ENCODE measurements around the gene CANT1. TPM values are rescaled to one million over a fixed set of nuclear protein-coding genes. Genes with fewer than 3 reads are reported as not detected.

CANT1 gene
- total and polyA plus RNA-seq, 9 of the 15 experiments (the other 6 are each of a cell fraction or from before 2014, with no cell fraction given), result 2.7 to 66.4 (median 22.5) TPM

DNA sequence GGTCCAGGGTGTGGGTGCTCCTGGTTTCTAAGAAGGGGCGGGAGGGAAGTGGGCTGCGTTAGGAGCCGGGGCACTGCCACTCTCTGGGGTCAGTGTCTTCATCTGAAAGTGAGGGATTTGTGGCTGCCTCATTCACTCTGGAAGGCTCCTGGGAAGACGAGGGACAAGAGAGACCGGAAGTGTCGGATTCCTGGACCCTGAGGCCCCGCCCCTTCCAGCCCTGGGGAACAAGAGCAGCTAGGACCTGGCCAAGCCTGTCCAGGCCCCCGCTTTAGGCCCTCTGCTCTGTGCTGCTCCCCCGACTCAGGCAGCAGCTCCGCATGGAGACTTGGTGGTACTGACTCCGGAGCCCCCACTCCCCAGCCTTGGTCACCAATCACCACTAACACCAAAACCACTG lies 36.4 kb downstream of the CANT1 start:
- H3K79me2 ChIP-seq (ENCODE audit: control insufficient read depth, insufficient read depth, low read length), result no peaks in the 10 kb centered on the region
- H3K9ac ChIP-seq (ENCODE audit: insufficient read depth in 1 of 2, low read depth in 2 of 2, low read length in 2 of 2), result no peak overlapping the region; a peak in 1 of 4 replicates
- no peaks in the 10 kb centered on the region for H3K9me3 ChIP-seq (replicated peaks; ENCODE audit: control insufficient read depth, insufficient read depth, low read depth, low read length)
- no TSS peak for BruUV-seq (replicated peaks)
- H2AFZ ChIP-seq (ENCODE audit: low read depth, low read length), result no peak overlapping the region
- TF ChIP-seq POU5F1 (IDR thresholded peaks at IDR 0.05; ENCODE audit: borderline replicate concordance, low read depth, low read length, partially characterized antibody), result no peak
- no peak for TF ChIP-seq NEUROD1 (IDR thresholded peaks at IDR 0.05; ENCODE audit: borderline replicate concordance, low read depth, low read length, partially characterized antibody)
- no peak for TF ChIP-seq ZNF140 (CRISPR knock-in tag; IDR thresholded peaks at IDR 0.05)
- TF ChIP-seq ILF3 (IDR thresholded peaks at IDR 0.05; ENCODE audit: borderline replicate concordance), result no peak
- no peak for TF ChIP-seq ETV6 (IDR thresholded peaks at IDR 0.05; ENCODE audit: borderline replicate concordance in 1 of 2, low read depth in 2 of 2, low read length in 1 of 2)
- TF ChIP-seq ETV6 (CRISPR knock-in tag; IDR thresholded peaks at IDR 0.05; ENCODE audit: borderline replicate concordance), result no peak
- TF ChIP-seq CBX1 (IDR thresholded peaks at IDR 0.05; ENCODE audit: low read depth), result no peak
- no peak for TF ChIP-seq YY1 (IDR thresholded peaks at IDR 0.05; ENCODE audit: borderline replicate concordance in 1 of 3, control insufficient read depth in 1 of 3, extremely low read depth in 1 of 3, insufficient read depth in 3 of 3, insufficient read length in 1 of 3, insufficient replicate concordance in 2 of 3, low read depth in 1 of 3, low read length in 2 of 3)
- TF ChIP-seq HDAC3 (IDR thresholded peaks at IDR 0.05; ENCODE audit: borderline replicate concordance, partially characterized antibody), result no peak
- TF ChIP-seq KLF6 (CRISPR knock-in tag; IDR thresholded peaks at IDR 0.05; ENCODE audit: borderline replicate concordance), result no peak
- no peaks in the 10 kb centered on the region for H3K9me1 ChIP-seq (ENCODE audit: control insufficient read depth, insufficient read depth, low read length)
- in situ Hi-C loops (cut with MboI), result no loop called here
- DNase-seq (ENCODE audit: extremely low read depth in 1 of 4, low spot score in 3 of 4), result no peak
- CTCF ChIA-PET (ENCODE audit: low intra/inter-chr PET ratio), result no interaction called here
- no peak overlapping the region for H3K4me3 ChIP-seq
- intact Hi-C loops (cut with micrococcal nuclease), result no loop called here
- H3K4me2 ChIP-seq (ENCODE audit: insufficient read depth, low read length), result no peak overlapping the region
- peaks cover 12 to 29% of the 10 kb centered on the region in 2 experiments for H3K27me3 ChIP-seq (ENCODE audit: control insufficient read depth in 2 of 2, insufficient read depth in 2 of 2, low read length in 2 of 2)
- WGBS (ENCODE audit: insufficient coverage, low coverage, missing lambda C conversion rate), result 43% methylated on average over 9 of the region's 11 CpGs
- FAIRE-seq, result no peak
- POLR2A ChIA-PET, result no interaction called here
- H4K20me1 ChIP-seq (replicated peaks; ENCODE audit: control insufficient read depth, insufficient read depth, low read length), result no peaks in the 10 kb centered on the region
- no peak overlapping the region for H3K27ac ChIP-seq (ENCODE audit: extremely low read depth, low read depth, low read length)
- H3K4me1 ChIP-seq (replicated peaks in 1 of 2; ENCODE audit: control insufficient read depth in 2 of 2, insufficient read depth in 2 of 2, low read length in 2 of 2), result peaks cover 0 to 63% of the 10 kb centered on the region in 2 experiments; a peak in 2 of 5 replicates
- ATAC-seq, result no peak
- H3K36me3 ChIP-seq (ENCODE audit: control insufficient read depth, insufficient read depth, low read length), result no peaks in the 10 kb centered on the region
